ENCODE measurements around the gene LRRC23. TPM values are rescaled to one million over a fixed set of nuclear protein-coding genes. Genes with fewer than 3 reads are reported as not detected.
A peak's percentile ranks its signal among the peaks of the same experiment; 100 is the strongest.

Gene LRRC23
- total RNA-seq, 1 donor from 2014 or later: 7.7 TPM

- peaks cover 93% of the 10 kb centered on the region for H3K4me1 Mint-ChIP-seq
- no peak for ATAC-seq (ENCODE audit: low read depth)
- H3K27ac Mint-ChIP-seq: peak overlapping the region; percentile 98
- intact Hi-C loops (cut with micrococcal nuclease): loop anchor here (1.0 to 10.0 kb wide), 3 partner anchors 9 to 535 kb away; partner anchors contain the start of genes LPAR5 and PTPN6
- ChIA-PET POLR2A (interaction anchor here (0.7 to 17.0 kb wide), 14 partner anchors 9 to 170 kb away, joined by 3 to 1516 read pairs (median 4); partner anchors contain the start of genes C12orf57, CLSTN3, EMG1 and LPCAT3), CTCF (interaction anchor here (1.4 to 13.0 kb wide), 6 partner anchors 14 to 88 kb away, joined by 3 to 571 read pairs (median 10); partner anchors contain the start of genes C12orf57, LPCAT3, PTPN6 and RNU7-1)
- H3K9me3 Mint-ChIP-seq: no peaks in the 10 kb centered on the region
- peak overlapping the region; percentile 88 for H3K4me3 Mint-ChIP-seq
- H3K27me3 Mint-ChIP-seq: no peaks in the 10 kb centered on the region
- TF ChIP-seq, protein P1, sequence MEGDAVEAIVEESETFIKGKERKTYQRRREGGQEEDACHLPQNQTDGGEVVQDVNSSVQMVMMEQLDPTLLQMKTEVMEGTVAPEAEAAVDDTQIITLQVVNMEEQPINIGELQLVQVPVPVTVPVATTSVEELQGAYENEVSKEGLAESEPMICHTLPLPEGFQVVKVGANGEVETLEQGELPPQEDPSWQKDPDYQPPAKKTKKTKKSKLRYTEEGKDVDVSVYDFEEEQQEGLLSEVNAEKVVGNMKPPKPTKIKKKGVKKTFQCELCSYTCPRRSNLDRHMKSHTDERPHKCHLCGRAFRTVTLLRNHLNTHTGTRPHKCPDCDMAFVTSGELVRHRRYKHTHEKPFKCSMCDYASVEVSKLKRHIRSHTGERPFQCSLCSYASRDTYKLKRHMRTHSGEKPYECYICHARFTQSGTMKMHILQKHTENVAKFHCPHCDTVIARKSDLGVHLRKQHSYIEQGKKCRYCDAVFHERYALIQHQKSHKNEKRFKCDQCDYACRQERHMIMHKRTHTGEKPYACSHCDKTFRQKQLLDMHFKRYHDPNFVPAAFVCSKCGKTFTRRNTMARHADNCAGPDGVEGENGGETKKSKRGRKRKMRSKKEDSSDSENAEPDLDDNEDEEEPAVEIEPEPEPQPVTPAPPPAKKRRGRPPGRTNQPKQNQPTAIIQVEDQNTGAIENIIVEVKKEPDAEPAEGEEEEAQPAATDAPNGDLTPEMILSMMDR (IDR thresholded peaks at IDR 0.05): no peak
- peaks cover 58% of the 10 kb centered on the region for H3K36me3 Mint-ChIP-seq (ENCODE audit: low read depth)
- DNase-seq: no peak
Observed at GRCh38 chr12:6959805-6960592, 55.4 kb downstream of the LRRC23 start.

GRCh38 chr12:6960593-6961277 is 56.1 kb downstream of the LRRC23 start:
- no peaks in the 10 kb centered on the region for H3K9me3 Mint-ChIP-seq
- H3K27me3 Mint-ChIP-seq: no peaks in the 10 kb centered on the region
- peaks cover 59% of the 10 kb centered on the region for H3K36me3 Mint-ChIP-seq (ENCODE audit: low read depth)
- DNase-seq (peak; percentile 40), ATAC-seq (ENCODE audit: low read depth) (peak; percentile 3)
- H3K27ac Mint-ChIP-seq: peak overlapping the region; percentile 98
- CTCF ChIA-PET: interaction anchor here (0.8 to 13.0 kb wide), 7 partner anchors 15 to 93 kb away, joined by 4 to 571 read pairs (median 9); partner anchors contain the start of genes C12orf57, LPCAT3, PTPN6 and RNU7-1
- peaks cover 91% of the 10 kb centered on the region for H3K4me1 Mint-ChIP-seq
- POLR2A ChIA-PET: interaction anchor here (0.6 to 17.0 kb wide), 16 partner anchors 8 to 326 kb away, joined by 3 to 1516 read pairs (median 4); partner anchors contain the start of genes C12orf57, CDCA3, CLSTN3 and COPS7A
- intact Hi-C loops (cut with micrococcal nuclease): loop anchor here (1.0 kb wide), 1 partner anchor 16 kb away; the partner anchor contains the start of gene C12orf57
- peak overlapping the region; percentile 72 for H3K4me3 Mint-ChIP-seq
- TF ChIP-seq, protein P1 (IDR thresholded peaks at IDR 0.05): no peak

GRCh38 chr12:6961278-6961694 is 56.7 kb downstream of the LRRC23 start:
- ATAC-seq (ENCODE audit: low read depth): peak; percentile 41
- Mint-ChIP-seq H3K4me3 (peak overlapping the region; percentile 72), H3K4me1 (peaks cover 88% of the 10 kb centered on the region), H3K36me3 (ENCODE audit: low read depth) (peaks cover 59% of the 10 kb centered on the region), H3K9me3 (no peaks in the 10 kb centered on the region), H3K27me3 (no peaks in the 10 kb centered on the region), H3K27ac (peak overlapping the region; percentile 98)
- TF ChIP-seq, protein P1 (IDR thresholded peaks at IDR 0.05): no peak
- peak; percentile 65 for DNase-seq
- ChIA-PET CTCF (interaction anchor here (0.8 to 13.0 kb wide), 7 partner anchors 15 to 93 kb away, joined by 4 to 571 read pairs (median 9); partner anchors contain the start of genes C12orf57, LPCAT3, PTPN6 and RNU7-1), POLR2A (interaction anchor here (0.6 to 17.0 kb wide), 15 partner anchors 9 to 326 kb away, joined by 3 to 1516 read pairs (median 4); partner anchors contain the start of genes ATN1, C12orf57, CDCA3 and COPS7A)
- intact Hi-C loops (cut with micrococcal nuclease): loop anchor here (1.0 kb wide), 1 partner anchor 17 kb away; the partner anchor contains the start of gene C12orf57

DNA sequence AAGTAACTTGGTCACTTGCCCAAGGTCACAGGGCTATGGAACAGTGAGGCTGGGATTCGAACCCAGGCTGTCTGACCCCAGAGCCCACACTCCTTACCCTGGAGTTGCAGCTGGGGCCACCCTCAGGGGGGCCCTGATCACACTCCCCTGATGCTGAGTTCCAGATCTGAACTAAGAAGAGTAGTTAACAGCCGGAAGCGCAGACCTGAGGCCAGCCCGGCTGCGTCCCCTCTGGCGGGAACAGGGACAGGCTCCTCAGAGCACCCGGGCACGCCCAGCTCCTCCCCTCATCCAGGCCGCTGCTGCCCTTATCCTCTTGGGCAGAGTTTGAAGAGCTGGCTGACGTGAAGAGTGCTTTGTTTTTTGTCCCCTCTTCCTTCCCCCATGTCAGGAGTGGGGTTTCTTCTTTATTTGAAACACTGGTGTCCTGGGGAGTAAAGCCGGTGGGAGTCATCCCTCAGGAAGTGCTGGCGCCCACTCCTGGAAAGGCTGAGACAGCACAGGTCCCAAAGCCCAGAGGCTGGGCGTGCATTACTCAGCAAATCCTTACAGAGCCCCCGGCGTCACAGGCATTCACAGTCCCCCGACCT is 57.2 kb downstream of the LRRC23 start:
- POLR2A ChIA-PET: interaction anchor here (0.6 to 17.0 kb wide), 14 partner anchors 8 to 427 kb away, joined by 3 to 1516 read pairs (median 4); partner anchors contain the start of genes ATN1, C12orf57, CDCA3 and COPS7A
- no peaks in the 10 kb centered on the region for H3K9me3 Mint-ChIP-seq
- peak overlapping the region; percentile 98 for H3K27ac Mint-ChIP-seq
- peaks cover 59% of the 10 kb centered on the region for H3K36me3 Mint-ChIP-seq (ENCODE audit: low read depth)
- H3K4me1 Mint-ChIP-seq: peaks cover 85% of the 10 kb centered on the region
- TF ChIP-seq, protein P1 (IDR thresholded peaks at IDR 0.05): no peak
- peak; percentile 7 for ATAC-seq (ENCODE audit: low read depth)
- DNase-seq: peak; percentile 39
- intact Hi-C loops (cut with micrococcal nuclease): loop anchor here (1.0 kb wide), 1 partner anchor 17 kb away; the partner anchor contains the start of gene C12orf57
- no peaks in the 10 kb centered on the region for H3K27me3 Mint-ChIP-seq
- peak overlapping the region; percentile 72 for H3K4me3 Mint-ChIP-seq
- CTCF ChIA-PET: interaction anchor here (0.8 to 13.0 kb wide), 8 partner anchors 16 to 147 kb away, joined by 3 to 571 read pairs (median 8); partner anchors contain the start of genes C12orf57, LPCAT3, PTPN6 and RNU7-1
